ENCODE results near the gene RHOBTB3.

DNA sequence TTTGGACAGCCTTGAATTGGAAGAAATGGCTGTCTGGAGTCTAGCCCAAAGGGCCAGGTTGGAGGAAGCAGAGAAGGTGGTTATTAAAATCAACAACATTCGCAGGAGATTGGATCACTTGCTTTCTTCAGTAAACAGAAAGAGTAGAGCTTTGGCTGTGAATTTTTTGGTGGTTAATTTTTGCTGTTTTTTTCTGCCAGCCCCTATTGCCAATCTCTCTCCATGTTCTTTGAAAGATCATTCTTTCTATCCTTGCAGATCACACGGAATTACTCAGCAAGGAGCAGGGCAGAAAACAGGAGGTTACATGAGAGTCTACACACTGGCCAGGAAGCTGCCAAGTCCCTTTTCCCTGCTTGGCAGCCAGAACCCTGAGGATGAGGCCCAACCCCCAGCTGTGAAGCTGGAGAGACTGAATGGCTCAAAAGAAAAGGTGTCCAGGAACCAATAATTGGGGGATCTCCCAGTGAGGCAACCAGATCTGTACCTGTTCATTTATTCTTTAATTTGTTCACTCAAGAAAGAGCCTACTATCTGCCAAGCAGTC lies 78.4 kb downstream of the RHOBTB3 start:
- no peak for TF ChIP-seq CTCF (conservative IDR thresholded peaks at IDR 0.05; ENCODE audit: low read length)
- TF ChIP-seq EZH2phosphoT487 (IDR thresholded peaks at IDR 0.05; ENCODE audit: borderline replicate concordance): no peak
